H9 (cell line): ENCODE results near the gene LRFN2. TPM values are rescaled to one million over a fixed set of nuclear protein-coding genes. Genes with fewer than 3 reads are reported as not detected.

Experiments used
- DNase-seq: peaks from one replicate; pipeline ENCODE4 v3.0.0-alpha.2; 2017
- H2AFZ ChIP-seq: one replicate; pipeline ENCODE4 v1.6.1; 2013; ENCODE audit warnings: mild to moderate bottlenecking, low read length, control low read depth, moderate library complexity
- H2AK5ac ChIP-seq: 2 replicates; pipeline ENCODE4 v1.6.1; 2013; ENCODE audit warnings: low read length, control low read depth, mixed read lengths; ENCODE audit not compliant: insufficient read length
- H2BK120ac ChIP-seq: one replicate; pipeline ENCODE4 v1.6.1; 2013; ENCODE audit warnings: low read depth, mild to moderate bottlenecking, low read length, control low read depth, inconsistent platforms; ENCODE audit not compliant: poor library complexity, severe bottlenecking
- H2BK12ac ChIP-seq: 2 replicates; pipeline ENCODE4 v1.6.1; 2013; ENCODE audit warnings: low read length, control low read depth, mixed read lengths, low read depth; ENCODE audit not compliant: insufficient read length
- H2BK15ac ChIP-seq: 2 replicates; pipeline ENCODE4 v1.6.1; 2013; ENCODE audit warnings: low read depth, low read length, control low read depth
- H2BK20ac ChIP-seq: one replicate; pipeline ENCODE4 v1.6.1; 2013; ENCODE audit warnings: low read depth, mild to moderate bottlenecking, low read length, control low read depth, inconsistent platforms; ENCODE audit not compliant: poor library complexity, severe bottlenecking
- H2BK5ac ChIP-seq: 2 replicates; pipeline ENCODE4 v1.6.1; 2013; ENCODE audit warnings: low read length, control low read depth, mixed read lengths; ENCODE audit not compliant: insufficient read length
- H3K14ac ChIP-seq: 2 replicates; pipeline ENCODE4 v1.6.1; 2013; ENCODE audit warnings: low read length, control low read depth; ENCODE audit not compliant: insufficient read depth
- H3K18ac ChIP-seq: 2 replicates; pipeline ENCODE4 v1.6.1; 2013; ENCODE audit warnings: low read depth, mild to moderate bottlenecking, mixed read lengths, low read length, control low read depth; ENCODE audit not compliant: insufficient read length
- H3K23ac ChIP-seq: 2 replicates; pipeline ENCODE4 v1.6.1; 2013; ENCODE audit warnings: low read length, control low read depth, mixed read lengths, low read depth; ENCODE audit not compliant: insufficient read length
- H3K23me2 ChIP-seq: 2 replicates; pipeline ENCODE4 v1.6.1; 2013; ENCODE audit warnings: low read depth, mild to moderate bottlenecking, mixed read lengths, low read length, control low read depth; ENCODE audit not compliant: insufficient read length, poor library complexity, severe bottlenecking
- H3K27ac ChIP-seq: 2 replicates; pipeline ENCODE4 v1.5.1; 2013; ENCODE audit warnings: low read length, control low read depth, mixed read lengths, low read depth; ENCODE audit not compliant: insufficient read length
- H3K27me3 ChIP-seq: 2 replicates; pipeline ENCODE4 v1.6.1; 2013; ENCODE audit warnings: low read length, control low read depth, inconsistent platforms; ENCODE audit not compliant: insufficient read depth
- H3K4ac ChIP-seq: 2 replicates; pipeline ENCODE4 v1.6.1; 2013; ENCODE audit warnings: low read depth, mild to moderate bottlenecking, control low read depth, inconsistent platforms, low read length, moderate library complexity
- H3K4me1 ChIP-seq: 2 replicates; pipeline ENCODE4 v1.6.1; 2013; ENCODE audit warnings: low read length, control low read depth, inconsistent platforms; ENCODE audit not compliant: insufficient read depth
- H3K4me2 ChIP-seq: 2 replicates; pipeline ENCODE4 v1.6.1; 2013; ENCODE audit warnings: low read length, control low read depth, mixed read lengths; ENCODE audit not compliant: insufficient read length, insufficient read depth
- H3K56ac ChIP-seq: 2 replicates; pipeline ENCODE4 v1.6.1; 2013; ENCODE audit warnings: low read depth, mild to moderate bottlenecking, mixed read lengths, low read length, control low read depth; ENCODE audit not compliant: insufficient read length
- H3K79me1 ChIP-seq: 2 replicates; pipeline ENCODE4 v1.6.1; 2013; ENCODE audit warnings: low read depth, mild to moderate bottlenecking, moderate library complexity, low read length, control low read depth, inconsistent platforms; ENCODE audit not compliant: insufficient read depth, poor library complexity, severe bottlenecking
- H3K79me2 ChIP-seq: 2 replicates; pipeline ENCODE4 v1.6.1; 2013; ENCODE audit warnings: low read length, control low read depth, inconsistent platforms; ENCODE audit not compliant: insufficient read depth
- H3K9ac ChIP-seq: 2 replicates; pipeline ENCODE4 v1.6.1; 2013; ENCODE audit warnings: low read length, control low read depth, mixed read lengths; ENCODE audit not compliant: insufficient read length; ENCODE audit errors: extremely low read depth
- H3K9me3 ChIP-seq: one replicate; pipeline ENCODE4 v1.6.1; 2013; ENCODE audit warnings: low read depth, low read length, inconsistent platforms; ENCODE audit not compliant: control insufficient read depth
- H3T11ph ChIP-seq: one replicate; pipeline ENCODE4 v1.6.1; 2013; ENCODE audit warnings: mild to moderate bottlenecking, low read length, control low read depth, inconsistent platforms
- H4K20me1 ChIP-seq: one replicate; pipeline ENCODE4 v1.6.1; 2013; ENCODE audit not compliant: control insufficient read depth, insufficient read length, insufficient read depth
- H4K5ac ChIP-seq: 2 replicates; pipeline ENCODE4 v1.6.1; 2013; ENCODE audit warnings: low read depth, mild to moderate bottlenecking, mixed read lengths, low read length, control low read depth; ENCODE audit not compliant: insufficient read length
- H4K8ac ChIP-seq: replicated peaks from 2 replicates; pipeline ENCODE4 v1.6.1; 2013; ENCODE audit warnings: low read length, control low read depth, mixed read lengths, low read depth; ENCODE audit not compliant: insufficient read length
- H4K91ac ChIP-seq: 2 replicates; pipeline ENCODE4 v1.6.1; 2013; ENCODE audit warnings: low read depth, mild to moderate bottlenecking, moderate library complexity, mixed read lengths, low read length, control low read depth; ENCODE audit not compliant: insufficient read length
- H3K27ac Mint-ChIP-seq, 3 experiments: 2 replicates in 2 of 3; 3 replicates in 1 of 3; pipeline ENCODE4 v1.8.0; 2020 to 2021; ENCODE audit warnings: mixed read lengths in 3 of 3, mild to moderate bottlenecking in 1 of 3, moderate library complexity in 1 of 3
- H3K27me3 Mint-ChIP-seq: 2 replicates; pipeline ENCODE4 v1.8.0; 2021; ENCODE audit warnings: low read depth, mild to moderate bottlenecking, moderate library complexity, mixed read lengths
- H3K36me3 Mint-ChIP-seq, 3 experiments: 2 replicates in 2 of 3; 3 replicates in 1 of 3; pipeline ENCODE4 v1.8.0; 2020 to 2021; ENCODE audit warnings: low read depth in 3 of 3, mixed read lengths in 3 of 3; ENCODE audit not compliant: insufficient read depth in 1 of 3
- H3K4me1 Mint-ChIP-seq, 2 experiments: 2 replicates each; pipeline ENCODE4 v1.8.0; 2020; ENCODE audit warnings: mixed read lengths in 2 of 2
- H3K4me3 Mint-ChIP-seq, 2 experiments: 2 replicates in 1 of 2; 3 replicates in 1 of 2; pipeline ENCODE4 v1.8.0; 2020 to 2021; ENCODE audit warnings: mild to moderate bottlenecking in 2 of 2, mixed read lengths in 2 of 2, moderate library complexity in 1 of 2
- H3K9me3 Mint-ChIP-seq, 2 experiments: 2 replicates in 1 of 2; 3 replicates in 1 of 2; pipeline ENCODE4 v1.8.0; 2020; ENCODE audit warnings: mild to moderate bottlenecking in 2 of 2, mixed read lengths in 2 of 2, moderate library complexity in 1 of 2
- WGBS: extraction: QIAGEN DNeasy Blood & Tissue Kit; methylation state at CpG from one replicate; pipeline ENCODE4 v1.1.7; 2013; ENCODE audit warnings: missing lambda C conversion rate, low lambda C conversion rate, mixed read lengths; ENCODE audit not compliant: insufficient read length; ENCODE audit errors: extremely low coverage; 5-methylcytosine and 5-hydroxymethylcytosine counted together
- total RNA-seq: library from RNA; stranded (reverse); gene quantifications from 2 replicates; pipeline ENCODE4 v1.2.1, GENCODE V29; 2021
- TF ChIP-seq, protein P1 (sequence below): fragments of 200-600 bp; sonication (generic); conservative IDR thresholded peaks from 3 replicates; pipeline ENCODE4 v1.8.0; 2021; ENCODE audit warnings: antibody characterized with exemption, mild to moderate bottlenecking

The LRFN2 gene
- total RNA-seq, 1 experiment from 2014 or later, result 0.11 TPM

GRCh38 chr6:40444811-40445210 lies 142.4 kb downstream of the LRFN2 start:
- H2AFZ ChIP-seq, result no peak overlapping the region
- no peaks in the 10 kb centered on the region for H3K36me3 Mint-ChIP-seq
- peaks cover 18 to 21% of the 10 kb centered on the region in 2 experiments for H3K4me1 Mint-ChIP-seq

More at GRCh38 chr6:40444811-40445210, 142.4 kb downstream of the LRFN2 start:
- DNase-seq, result no peak
- TF ChIP-seq, protein P1, sequence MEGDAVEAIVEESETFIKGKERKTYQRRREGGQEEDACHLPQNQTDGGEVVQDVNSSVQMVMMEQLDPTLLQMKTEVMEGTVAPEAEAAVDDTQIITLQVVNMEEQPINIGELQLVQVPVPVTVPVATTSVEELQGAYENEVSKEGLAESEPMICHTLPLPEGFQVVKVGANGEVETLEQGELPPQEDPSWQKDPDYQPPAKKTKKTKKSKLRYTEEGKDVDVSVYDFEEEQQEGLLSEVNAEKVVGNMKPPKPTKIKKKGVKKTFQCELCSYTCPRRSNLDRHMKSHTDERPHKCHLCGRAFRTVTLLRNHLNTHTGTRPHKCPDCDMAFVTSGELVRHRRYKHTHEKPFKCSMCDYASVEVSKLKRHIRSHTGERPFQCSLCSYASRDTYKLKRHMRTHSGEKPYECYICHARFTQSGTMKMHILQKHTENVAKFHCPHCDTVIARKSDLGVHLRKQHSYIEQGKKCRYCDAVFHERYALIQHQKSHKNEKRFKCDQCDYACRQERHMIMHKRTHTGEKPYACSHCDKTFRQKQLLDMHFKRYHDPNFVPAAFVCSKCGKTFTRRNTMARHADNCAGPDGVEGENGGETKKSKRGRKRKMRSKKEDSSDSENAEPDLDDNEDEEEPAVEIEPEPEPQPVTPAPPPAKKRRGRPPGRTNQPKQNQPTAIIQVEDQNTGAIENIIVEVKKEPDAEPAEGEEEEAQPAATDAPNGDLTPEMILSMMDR, result no peak
- H3K79me1 ChIP-seq, result no peaks in the 10 kb centered on the region
- no peak overlapping the region for H2AK5ac ChIP-seq
- H2BK20ac ChIP-seq, result no peak overlapping the region
- H3K14ac ChIP-seq, result no peak overlapping the region
- H3K27ac ChIP-seq, result no peak overlapping the region
- no peak overlapping the region for H4K91ac ChIP-seq
- no peaks in the 10 kb centered on the region for H4K20me1 ChIP-seq
- no peak overlapping the region for H2BK5ac ChIP-seq
- H3K9me3 ChIP-seq, result no peaks in the 10 kb centered on the region
- H3K23me2 ChIP-seq, result no peaks in the 10 kb centered on the region
- Mint-ChIP-seq H3K9me3 (no peaks in the 10 kb centered on the region; a peak in 1 of 5 replicates), H3K27me3 (peaks cover under 1% of the 10 kb centered on the region; the same call in 1 of the 2 replicates), H3K4me3 (no peak overlapping the region), H3K27ac (peak overlapping the region in 1 of 3 experiments; percentile 35; a peak in 1 of 7 replicates)
- no peaks in the 10 kb centered on the region for H3K27me3 ChIP-seq
- H3K4me2 ChIP-seq, result no peak overlapping the region
- H3K4me1 ChIP-seq, result peaks cover 2% of the 10 kb centered on the region; the same call in 1 of the 2 replicates
- H2BK15ac ChIP-seq, result no peak overlapping the region
- no peak overlapping the region for H3K18ac ChIP-seq
- H2BK12ac ChIP-seq, result no peak overlapping the region
- H4K8ac ChIP-seq, result no peak overlapping the region
- WGBS, result no CpG with 5 or more reads among the region's 1 CpG
- no peak overlapping the region for H3K23ac ChIP-seq
- no peaks in the 10 kb centered on the region for H3K79me2 ChIP-seq
- no peak overlapping the region for H2BK120ac ChIP-seq
- no peak overlapping the region for H3K9ac ChIP-seq
- no peak overlapping the region for H3T11ph ChIP-seq
- H4K5ac ChIP-seq, result no peak overlapping the region
- H3K4ac ChIP-seq, result no peak overlapping the region
- H3K56ac ChIP-seq, result no peak overlapping the region
